ES-I3 (cell line): Measurements from ENCODE around the gene SELENOS.

Experiments
- H3K36me3 ChIP-seq: 2 replicates; pipeline ENCODE4 v1.6.1; 2013; ENCODE audit warnings: mild to moderate bottlenecking, low read length, control low read depth, moderate library complexity; ENCODE audit not compliant: insufficient read depth
- H3K4me1 ChIP-seq: 2 replicates; pipeline ENCODE4 v1.6.1; 2013; ENCODE audit warnings: mild to moderate bottlenecking, control low read depth, low read length; ENCODE audit not compliant: insufficient read depth
- H3K9ac ChIP-seq: 2 replicates; pipeline ENCODE4 v1.6.1; 2013; ENCODE audit warnings: low read depth, mild to moderate bottlenecking, low read length, moderate library complexity
- H3K9me3 ChIP-seq: 2 replicates; pipeline ENCODE4 v1.6.1; 2013; ENCODE audit warnings: mild to moderate bottlenecking, low read length, moderate library complexity; ENCODE audit not compliant: control insufficient read depth, insufficient read depth

Gene SELENOS

GRCh38 chr15:101242999-101243336, 34.3 kb downstream of the SELENOS start:
- Histone ChIP-seq H3K9ac (no peak overlapping the region), H3K4me1 (peaks cover 43% of the 10 kb centered on the region), H3K9me3 (no peaks in the 10 kb centered on the region), H3K36me3 (peaks cover 11% of the 10 kb centered on the region; the same call in 1 of the 2 replicates)

- no peak overlapping the region for H3K9ac ChIP-seq
Observed at GRCh38 chr15:101242160-101242998, 34.9 kb downstream of the SELENOS start.

DNA sequence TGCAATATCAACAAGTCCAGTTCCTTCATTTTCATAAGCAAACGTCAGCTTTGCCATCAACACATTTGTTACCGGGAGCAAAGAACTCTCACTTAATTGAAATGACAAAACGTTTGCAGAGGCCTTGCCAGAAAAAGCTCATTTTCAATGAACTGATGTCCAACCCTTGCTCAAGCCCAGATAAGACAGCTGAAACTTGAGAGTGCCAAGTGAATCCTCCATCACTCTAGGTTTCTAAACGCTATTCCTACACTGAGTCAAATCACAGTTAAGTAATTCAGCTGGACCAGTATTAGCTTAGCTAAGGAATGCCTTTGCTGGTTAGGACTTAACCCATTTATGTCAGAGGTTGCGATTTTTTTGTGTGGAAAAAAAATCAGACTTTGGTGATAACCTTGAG, 36.9 kb downstream of the SELENOS start:
- Histone ChIP-seq H3K9me3 (no peaks in the 10 kb centered on the region), H3K36me3 (peaks cover 6% of the 10 kb centered on the region; the same call in 1 of the 2 replicates), H3K9ac (no peak overlapping the region), H3K4me1 (peaks cover 31% of the 10 kb centered on the region)

More at GRCh38 chr15:101242160-101242998, 34.9 kb downstream of the SELENOS start:
- Histone ChIP-seq H3K36me3 (peaks cover 11% of the 10 kb centered on the region; the same call in 1 of the 2 replicates), H3K4me1 (peaks cover 37% of the 10 kb centered on the region), H3K9me3 (no peaks in the 10 kb centered on the region)

- Histone ChIP-seq H3K9me3 (no peaks in the 10 kb centered on the region), H3K9ac (no peak overlapping the region), H3K4me1 (peaks cover 28% of the 10 kb centered on the region), H3K36me3 (peaks cover 6% of the 10 kb centered on the region; the same call in 1 of the 2 replicates)
Observed at GRCh38 chr15:101239724-101240136, 37.6 kb downstream of the SELENOS start.

GRCh38 chr15:101237251-101237650, 40.0 kb downstream of the SELENOS start:
- Histone ChIP-seq H3K9ac (no peak overlapping the region), H3K9me3 (no peaks in the 10 kb centered on the region), H3K36me3 (peaks cover 10% of the 10 kb centered on the region; the same call in 1 of the 2 replicates), H3K4me1 (peaks cover 4% of the 10 kb centered on the region; the same call in 1 of the 2 replicates)

DNA sequence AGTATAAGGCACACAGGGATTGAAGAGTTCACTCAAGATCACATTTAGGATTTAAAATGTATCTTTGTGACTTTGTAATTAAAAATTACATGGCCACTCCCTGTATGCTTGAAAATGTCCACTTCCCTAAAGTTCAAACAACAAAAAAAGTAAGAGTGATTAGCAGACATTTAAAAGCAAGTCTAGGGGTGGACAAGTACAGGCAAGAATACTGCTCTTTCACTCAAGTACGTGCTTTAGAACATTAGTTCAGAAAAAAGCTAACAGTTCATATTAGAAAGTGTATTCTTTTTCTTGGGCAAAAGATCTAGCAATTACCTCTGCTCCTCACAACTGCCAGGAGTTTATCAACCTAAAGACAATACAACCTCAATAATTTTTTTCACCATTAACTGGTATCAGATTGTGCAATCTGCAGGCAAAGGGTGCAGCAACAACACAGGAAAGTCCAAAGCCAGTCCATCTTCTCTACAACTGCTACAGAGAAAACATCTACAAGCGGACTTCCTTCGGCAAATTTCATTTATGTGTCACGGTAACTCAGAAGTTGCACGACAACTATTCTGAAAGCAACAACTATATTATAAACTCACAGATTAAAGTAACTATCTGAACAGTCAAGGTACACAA, 43.5 kb downstream of the SELENOS start:
- Histone ChIP-seq H3K9me3 (no peaks in the 10 kb centered on the region), H3K36me3 (peaks cover 9% of the 10 kb centered on the region; the same call in 1 of the 2 replicates), H3K4me1 (no peaks in the 10 kb centered on the region), H3K9ac (no peak overlapping the region)

DNA sequence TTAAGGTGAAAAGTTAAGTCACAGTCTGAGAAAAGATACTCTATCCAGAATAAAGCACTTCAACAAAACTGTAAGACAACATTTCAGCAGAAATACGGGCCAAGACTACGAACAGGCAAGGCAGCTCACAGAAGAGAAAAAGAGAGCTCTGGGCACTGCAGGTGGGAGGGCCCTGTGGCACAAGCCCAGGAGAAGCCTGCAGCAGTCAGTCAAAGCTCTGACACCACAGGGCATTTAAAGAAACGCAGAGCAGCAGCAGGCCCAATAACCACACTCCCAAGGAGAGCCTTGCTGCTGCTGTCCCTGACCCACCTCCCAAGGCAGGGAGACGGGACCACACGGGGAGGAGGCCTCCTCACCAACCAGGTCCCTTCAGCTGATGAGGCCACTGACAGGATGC, 44.6 kb downstream of the SELENOS start:
- 0 out of 2 replicates have a peak, but pooled peaks cover 5% of the 10 kb centered on the region for H3K4me1 ChIP-seq
- H3K9me3 ChIP-seq: no peaks in the 10 kb centered on the region

DNA sequence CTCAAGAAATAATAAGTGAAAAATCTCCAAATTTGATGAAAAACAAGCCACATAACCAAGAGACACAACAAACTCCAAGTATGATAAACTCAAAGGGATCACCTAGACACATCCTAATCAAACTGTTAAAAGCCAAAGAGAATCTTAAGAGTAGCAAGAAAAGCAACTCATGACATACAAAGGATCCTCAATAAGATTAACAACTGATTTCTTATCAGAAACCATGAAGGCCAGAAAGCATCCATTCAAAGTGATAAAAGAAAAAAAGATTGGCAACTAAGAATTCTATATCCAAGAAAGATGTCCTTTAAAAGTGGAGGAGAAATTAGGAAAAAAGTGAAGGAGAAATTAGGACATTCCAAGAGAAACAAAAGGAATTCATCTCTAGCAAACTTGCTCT, 49.0 kb downstream of the SELENOS start:
- Histone ChIP-seq H3K36me3 (no peaks in the 10 kb centered on the region; the same call in 1 of the 2 replicates), H3K4me1 (0 out of 2 replicates have a peak, but pooled peaks cover 11% of the 10 kb centered on the region), H3K9me3 (no peaks in the 10 kb centered on the region), H3K9ac (no peak overlapping the region)

More for the DNA sequence above, 44.6 kb downstream of the SELENOS start:
- Histone ChIP-seq H3K36me3 (peaks cover 9% of the 10 kb centered on the region; the same call in 1 of the 2 replicates), H3K9ac (no peak overlapping the region)

- Histone ChIP-seq H3K9ac (no peak overlapping the region), H3K36me3 (no peaks in the 10 kb centered on the region; the same call in 1 of the 2 replicates), H3K9me3 (no peaks in the 10 kb centered on the region), H3K4me1 (peaks cover 13% of the 10 kb centered on the region; the same call in 1 of the 2 replicates)
Observed at GRCh38 chr15:101225658-101226057, 51.6 kb downstream of the SELENOS start.
